WTC11 (cell line): ENCODE measurements around the gene SERPIND1.

Experiments
- ELF4 ChIP-seq: sonication (generic); formaldehyde crosslinking; IDR thresholded peaks from 2 replicates; pipeline ENCODE4 v1.8.1; 2022; ENCODE audit warnings: low read depth, mild to moderate bottlenecking, moderate library complexity, missing genetic modification reagents
- FOXK1 ChIP-seq: sonication (generic); formaldehyde crosslinking; IDR thresholded peaks from 2 replicates; pipeline ENCODE4 v1.8.0; 2022; ENCODE audit warnings: mild to moderate bottlenecking, moderate library complexity, missing genetic modification reagents
- PRRX2 ChIP-seq: fragments of 250-450 bp; sonication (Bioruptor Pico); IDR thresholded peaks from 2 replicates; pipeline ENCODE4 v1.8.0; 2021; ENCODE audit warnings: mild to moderate bottlenecking
- RORB ChIP-seq: fragments of 250-450 bp; sonication (Bioruptor Pico); IDR thresholded peaks from 2 replicates; pipeline ENCODE4 v1.9.0; 2021; ENCODE audit warnings: mild to moderate bottlenecking
- USF2 ChIP-seq: sonication (generic); formaldehyde crosslinking; IDR thresholded peaks from 2 replicates; pipeline ENCODE4 v1.8.1; 2023; ENCODE audit warnings: mild to moderate bottlenecking, missing genetic modification reagents, moderate library complexity
- TF ChIP-seq, protein P1 (sequence below): fragments of 200-600 bp; IDR thresholded peaks from 2 replicates; pipeline ENCODE4 v1.8.0; 2022; ENCODE audit warnings: antibody characterized with exemption
- TF ChIP-seq, protein P2 (sequence below): sonication (generic); formaldehyde crosslinking; IDR thresholded peaks from 2 replicates; pipeline ENCODE4 v1.8.1; 2022; ENCODE audit warnings: low read depth, mild to moderate bottlenecking, moderate library complexity, missing genetic modification reagents, borderline replicate concordance

GRCh38 chr22:20771918-20772625 lies 1.8 kb upstream of the SERPIND1 start:
- TF ChIP-seq, protein P1, sequence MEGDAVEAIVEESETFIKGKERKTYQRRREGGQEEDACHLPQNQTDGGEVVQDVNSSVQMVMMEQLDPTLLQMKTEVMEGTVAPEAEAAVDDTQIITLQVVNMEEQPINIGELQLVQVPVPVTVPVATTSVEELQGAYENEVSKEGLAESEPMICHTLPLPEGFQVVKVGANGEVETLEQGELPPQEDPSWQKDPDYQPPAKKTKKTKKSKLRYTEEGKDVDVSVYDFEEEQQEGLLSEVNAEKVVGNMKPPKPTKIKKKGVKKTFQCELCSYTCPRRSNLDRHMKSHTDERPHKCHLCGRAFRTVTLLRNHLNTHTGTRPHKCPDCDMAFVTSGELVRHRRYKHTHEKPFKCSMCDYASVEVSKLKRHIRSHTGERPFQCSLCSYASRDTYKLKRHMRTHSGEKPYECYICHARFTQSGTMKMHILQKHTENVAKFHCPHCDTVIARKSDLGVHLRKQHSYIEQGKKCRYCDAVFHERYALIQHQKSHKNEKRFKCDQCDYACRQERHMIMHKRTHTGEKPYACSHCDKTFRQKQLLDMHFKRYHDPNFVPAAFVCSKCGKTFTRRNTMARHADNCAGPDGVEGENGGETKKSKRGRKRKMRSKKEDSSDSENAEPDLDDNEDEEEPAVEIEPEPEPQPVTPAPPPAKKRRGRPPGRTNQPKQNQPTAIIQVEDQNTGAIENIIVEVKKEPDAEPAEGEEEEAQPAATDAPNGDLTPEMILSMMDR, result no peak
- TF ChIP-seq, protein P2, sequence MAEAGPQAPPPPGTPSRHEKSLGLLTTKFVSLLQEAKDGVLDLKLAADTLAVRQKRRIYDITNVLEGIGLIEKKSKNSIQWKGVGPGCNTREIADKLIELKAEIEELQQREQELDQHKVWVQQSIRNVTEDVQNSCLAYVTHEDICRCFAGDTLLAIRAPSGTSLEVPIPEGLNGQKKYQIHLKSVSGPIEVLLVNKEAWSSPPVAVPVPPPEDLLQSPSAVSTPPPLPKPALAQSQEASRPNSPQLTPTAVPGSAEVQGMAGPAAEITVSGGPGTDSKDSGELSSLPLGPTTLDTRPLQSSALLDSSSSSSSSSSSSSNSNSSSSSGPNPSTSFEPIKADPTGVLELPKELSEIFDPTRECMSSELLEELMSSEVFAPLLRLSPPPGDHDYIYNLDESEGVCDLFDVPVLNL, result no peak
- no peak for TF ChIP-seq USF2 (CRISPR knock-in tag)
- TF ChIP-seq ELF4 (CRISPR knock-in tag), result no peak
- no peak for TF ChIP-seq PRRX2
- TF ChIP-seq FOXK1 (CRISPR knock-in tag), result no peak
- TF ChIP-seq RORB (CRISPR knock-in tag), result no peak
